K562 (cell line): Measurements from ENCODE around the gene ATP2A1. TPM values are rescaled to one million over a fixed set of nuclear protein-coding genes. Genes with fewer than 3 reads are reported as not detected.

ENCODE experiments used
- ASH1L ChIP-seq: fragments of 450-650 bp; IDR thresholded peaks from 2 replicates; pipeline ENCODE4 v1.6.1; 2018; ENCODE audit warnings: borderline replicate concordance, mild to moderate bottlenecking, low read depth; ENCODE audit not compliant: partially characterized antibody
- CXXC5 ChIP-seq: fragments of 250-450 bp; sonication (Bioruptor Pico); IDR thresholded peaks from 2 replicates; pipeline ENCODE4 v1.8.0; 2022; ENCODE audit warnings: inconsistent platforms, mild to moderate bottlenecking, moderate library complexity
- E2F1 ChIP-seq: sonication (generic); formaldehyde crosslinking; IDR thresholded peaks from 2 replicates; pipeline ENCODE4 v1.8.1; 2023; ENCODE audit warnings: mild to moderate bottlenecking, missing genetic modification reagents, moderate library complexity
- HCFC1 ChIP-seq: IDR thresholded peaks from 2 replicates; pipeline ENCODE4 v1.6.1; 2012; ENCODE audit warnings: low read depth, low read length, improper control_type of control experiment
- HDGF ChIP-seq: fragments of 450-650 bp; IDR thresholded peaks from 2 replicates; pipeline ENCODE4 v1.6.1; 2016
- ILF3 ChIP-seq: fragments of 450-650 bp; IDR thresholded peaks from 2 replicates; pipeline ENCODE4 v1.6.1; 2018; ENCODE audit warnings: antibody characterized with exemption, mild to moderate bottlenecking, moderate library complexity, borderline replicate concordance
- KDM2B ChIP-seq: fragments of 250-450 bp; sonication (Bioruptor Pico); IDR thresholded peaks from 2 replicates; pipeline ENCODE4 v1.8.0; 2021; ENCODE audit warnings: mild to moderate bottlenecking, moderate library complexity
- LCOR ChIP-seq: sonication (generic); formaldehyde crosslinking; IDR thresholded peaks from 2 replicates; pipeline ENCODE4 v1.8.0; 2022; ENCODE audit warnings: mild to moderate bottlenecking, missing genetic modification reagents
- MYNN ChIP-seq, 2 experiments: sonication (generic); formaldehyde crosslinking in 1 of 2; IDR thresholded peaks; 2 replicates each; pipeline versions ENCODE4 v1.5.0 to v1.6.1; 2016 to 2020; ENCODE audit warnings: antibody characterized with exemption in 1 of 2, missing genetic modification reagents in 1 of 2
- SRSF7 ChIP-seq: fragments of 200-400 bp; formaldehyde crosslinking; optimal IDR thresholded peaks from 2 replicates; pipeline ENCODE3; 2017; ENCODE audit warnings: mild to moderate bottlenecking, low read depth, low read length
- TEAD4 ChIP-seq, 2 experiments: sonication (generic) in 1 of 2; formaldehyde crosslinking in 1 of 2; IDR thresholded peaks; 2 replicates each; pipeline versions ENCODE4 v1.6.1 to v1.8.0; 2012 to 2022; ENCODE audit warnings: borderline replicate concordance in 1 of 2, inconsistent platforms in 1 of 2, low read length in 1 of 2, mild to moderate bottlenecking in 1 of 2, missing genetic modification reagents in 1 of 2
- USF1 ChIP-seq: sonication (generic); formaldehyde crosslinking; IDR thresholded peaks from 2 replicates; pipeline ENCODE4 v1.9.0; 2022; ENCODE audit warnings: mild to moderate bottlenecking, missing genetic modification reagents
- ZNF224 ChIP-seq: sonication (generic); formaldehyde crosslinking; IDR thresholded peaks from 2 replicates; pipeline ENCODE4 v1.8.0; 2022; ENCODE audit warnings: mild to moderate bottlenecking, missing genetic modification reagents
- ZNF324 ChIP-seq: fragments of 250-450 bp; sonication (Bioruptor Pico); IDR thresholded peaks from 2 replicates; pipeline ENCODE4 v1.4.0; 2020; ENCODE audit warnings: mild to moderate bottlenecking
- polyA plus RNA-seq, 8 experiments: library from polyadenylated mRNA; depleted of rRNA in 4 of 8; stranded (reverse) in 5 of 8; unstranded in 3 of 8; fragments of >200 nt; fragmentation: Nextera tagmentation in 2 of 8; fragmentation: Illumina TruSeq in 1 of 8; extraction: Ambion mirVana in 2 of 8; extraction: Trizol in 1 of 8; gene quantifications; 2 replicates each; pipeline versions ENCODE4 v1.2.1 to v1.2.3, GENCODE V29; 2011 to 2014; ENCODE audit warnings: inconsistent platforms in 1 of 8, missing spikeins in 1 of 8
- total RNA-seq, 7 experiments: library from RNA; depleted of rRNA in 6 of 7; stranded (reverse); fragments of >200 nt in 6 of 7; fragmentation: Illumina TruSeq in 2 of 7; extraction: Trizol in 2 of 7; gene quantifications; 2 replicates each; pipeline versions ENCODE4 v1.2.1 to v1.2.3, GENCODE V29; 2011 to 2021; ENCODE audit warnings: low replicate concordance in 1 of 7
- TF ChIP-seq, protein P1 (sequence below): fragments of 450-650 bp; IDR thresholded peaks from 2 replicates; pipeline ENCODE4 v1.6.1; 2014; ENCODE audit warnings: low read depth, mild to moderate bottlenecking, moderate library complexity, borderline replicate concordance
- TF ChIP-seq, protein P2 (sequence below): sonication (generic); formaldehyde crosslinking; IDR thresholded peaks from 2 replicates; pipeline ENCODE4 v1.8.0; 2022; ENCODE audit warnings: mild to moderate bottlenecking, missing genetic modification reagents
- TF ChIP-seq, protein P3 (sequence below), 2 experiments: fragments of 450-650 bp in 1 of 2; sonication (generic) in 1 of 2; formaldehyde crosslinking; conservative IDR thresholded peaks; 2 replicates each; pipeline versions ENCODE4 v1.4.0 to v1.8.1; 2020 to 2022; ENCODE audit warnings: mild to moderate bottlenecking in 1 of 2, missing genetic modification reagents in 1 of 2

The ATP2A1 gene
- total and polyA plus RNA-seq, 9 of the 15 experiments (the other 6 are each of a cell fraction or from before 2014, with no cell fraction given): 0.25 to 2.6 (median 0.65) TPM

DNA sequence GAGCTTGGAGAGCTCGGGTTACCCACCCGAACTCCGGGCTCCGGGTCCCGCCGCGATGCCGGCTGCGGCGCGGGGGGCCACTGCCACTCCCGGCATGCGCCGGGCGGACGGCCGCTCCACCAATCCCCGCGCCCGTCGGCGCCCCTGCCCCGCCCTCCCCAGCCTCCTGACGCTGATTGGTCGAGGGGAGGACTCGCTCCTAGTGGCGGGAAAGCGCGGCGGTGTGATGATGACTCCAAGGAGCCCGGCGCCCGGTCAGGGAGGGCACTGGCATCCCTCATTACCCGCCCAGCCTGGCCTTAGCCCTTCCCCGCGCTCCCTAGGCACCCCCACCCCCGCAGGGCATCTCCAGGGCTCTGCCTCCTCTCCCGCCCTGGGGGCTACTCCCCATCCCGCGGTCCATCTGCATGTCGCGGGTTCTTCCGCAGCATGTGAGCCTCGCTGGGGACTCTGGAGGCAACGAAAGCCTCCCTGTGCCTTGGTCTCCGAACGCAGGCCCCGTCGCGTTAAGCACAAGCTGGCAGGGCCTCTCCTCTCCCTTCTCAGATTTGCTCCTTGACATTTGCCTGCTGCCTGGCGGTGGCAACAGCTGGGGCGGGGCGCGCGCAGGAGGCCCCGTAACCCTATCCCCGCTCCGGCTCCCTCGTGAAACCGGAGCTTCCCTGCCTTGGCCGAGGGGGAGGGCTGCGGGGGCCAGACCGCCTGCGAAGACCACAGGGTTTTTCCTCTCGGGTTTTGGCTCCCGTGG is 1.7 kb downstream of the ATP2A1 start (continued):
- TF ChIP-seq TEAD4 (IDR thresholded peaks at IDR 0.05; ENCODE audit: low read length) (0 out of 2 replicates have a peak, but pooled peaks have one; percentile 13), TEAD4 (CRISPR knock-in tag; IDR thresholded peaks at IDR 0.05; ENCODE audit: borderline replicate concordance) (peak; percentile 86), SRSF7 (no peak), E2F1 (CRISPR knock-in tag) (peak; percentile 74; the same call in 1 of the 2 replicates), CXXC5 (CRISPR knock-in tag) (peak; percentile 76), ZNF324 (CRISPR knock-in tag) (no peak), ASH1L (peak; percentile 52), USF1 (CRISPR knock-in tag) (peak; percentile 59), HDGF (no peak), KDM2B (CRISPR knock-in tag) (0 out of 2 replicates have a peak, but pooled peaks have one; percentile 14), HCFC1 (peak; percentile 6; the same call in 1 of the 2 replicates), ILF3 (0 out of 2 replicates have a peak, but pooled peaks have one; percentile 31), LCOR (CRISPR knock-in tag) (peak; percentile 91), ZNF224 (CRISPR knock-in tag) (peak; percentile 86), MYNN (IDR thresholded peaks at IDR 0.05) (0 out of 2 replicates have a peak, but pooled peaks have one; percentile 51), MYNN (CRISPR knock-in tag; IDR thresholded peaks at IDR 0.05) (no peak)
- TF ChIP-seq, protein P1, sequence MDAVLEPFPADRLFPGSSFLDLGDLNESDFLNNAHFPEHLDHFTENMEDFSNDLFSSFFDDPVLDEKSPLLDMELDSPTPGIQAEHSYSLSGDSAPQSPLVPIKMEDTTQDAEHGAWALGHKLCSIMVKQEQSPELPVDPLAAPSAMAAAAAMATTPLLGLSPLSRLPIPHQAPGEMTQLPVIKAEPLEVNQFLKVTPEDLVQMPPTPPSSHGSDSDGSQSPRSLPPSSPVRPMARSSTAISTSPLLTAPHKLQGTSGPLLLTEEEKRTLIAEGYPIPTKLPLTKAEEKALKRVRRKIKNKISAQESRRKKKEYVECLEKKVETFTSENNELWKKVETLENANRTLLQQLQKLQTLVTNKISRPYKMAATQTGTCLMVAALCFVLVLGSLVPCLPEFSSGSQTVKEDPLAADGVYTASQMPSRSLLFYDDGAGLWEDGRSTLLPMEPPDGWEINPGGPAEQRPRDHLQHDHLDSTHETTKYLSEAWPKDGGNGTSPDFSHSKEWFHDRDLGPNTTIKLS: peak; percentile 63; the same call in 1 of the 2 replicates
- TF ChIP-seq, protein P2, sequence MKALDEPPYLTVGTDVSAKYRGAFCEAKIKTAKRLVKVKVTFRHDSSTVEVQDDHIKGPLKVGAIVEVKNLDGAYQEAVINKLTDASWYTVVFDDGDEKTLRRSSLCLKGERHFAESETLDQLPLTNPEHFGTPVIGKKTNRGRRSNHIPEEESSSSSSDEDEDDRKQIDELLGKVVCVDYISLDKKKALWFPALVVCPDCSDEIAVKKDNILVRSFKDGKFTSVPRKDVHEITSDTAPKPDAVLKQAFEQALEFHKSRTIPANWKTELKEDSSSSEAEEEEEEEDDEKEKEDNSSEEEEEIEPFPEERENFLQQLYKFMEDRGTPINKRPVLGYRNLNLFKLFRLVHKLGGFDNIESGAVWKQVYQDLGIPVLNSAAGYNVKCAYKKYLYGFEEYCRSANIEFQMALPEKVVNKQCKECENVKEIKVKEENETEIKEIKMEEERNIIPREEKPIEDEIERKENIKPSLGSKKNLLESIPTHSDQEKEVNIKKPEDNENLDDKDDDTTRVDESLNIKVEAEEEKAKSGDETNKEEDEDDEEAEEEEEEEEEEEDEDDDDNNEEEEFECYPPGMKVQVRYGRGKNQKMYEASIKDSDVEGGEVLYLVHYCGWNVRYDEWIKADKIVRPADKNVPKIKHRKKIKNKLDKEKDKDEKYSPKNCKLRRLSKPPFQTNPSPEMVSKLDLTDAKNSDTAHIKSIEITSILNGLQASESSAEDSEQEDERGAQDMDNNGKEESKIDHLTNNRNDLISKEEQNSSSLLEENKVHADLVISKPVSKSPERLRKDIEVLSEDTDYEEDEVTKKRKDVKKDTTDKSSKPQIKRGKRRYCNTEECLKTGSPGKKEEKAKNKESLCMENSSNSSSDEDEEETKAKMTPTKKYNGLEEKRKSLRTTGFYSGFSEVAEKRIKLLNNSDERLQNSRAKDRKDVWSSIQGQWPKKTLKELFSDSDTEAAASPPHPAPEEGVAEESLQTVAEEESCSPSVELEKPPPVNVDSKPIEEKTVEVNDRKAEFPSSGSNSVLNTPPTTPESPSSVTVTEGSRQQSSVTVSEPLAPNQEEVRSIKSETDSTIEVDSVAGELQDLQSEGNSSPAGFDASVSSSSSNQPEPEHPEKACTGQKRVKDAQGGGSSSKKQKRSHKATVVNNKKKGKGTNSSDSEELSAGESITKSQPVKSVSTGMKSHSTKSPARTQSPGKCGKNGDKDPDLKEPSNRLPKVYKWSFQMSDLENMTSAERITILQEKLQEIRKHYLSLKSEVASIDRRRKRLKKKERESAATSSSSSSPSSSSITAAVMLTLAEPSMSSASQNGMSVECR: peak; percentile 84
- TF ChIP-seq, protein P3, sequence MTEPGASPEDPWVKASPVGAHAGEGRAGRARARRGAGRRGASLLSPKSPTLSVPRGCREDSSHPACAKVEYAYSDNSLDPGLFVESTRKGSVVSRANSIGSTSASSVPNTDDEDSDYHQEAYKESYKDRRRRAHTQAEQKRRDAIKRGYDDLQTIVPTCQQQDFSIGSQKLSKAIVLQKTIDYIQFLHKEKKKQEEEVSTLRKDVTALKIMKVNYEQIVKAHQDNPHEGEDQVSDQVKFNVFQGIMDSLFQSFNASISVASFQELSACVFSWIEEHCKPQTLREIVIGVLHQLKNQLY (CRISPR knock-in tag; conservative IDR thresholded peaks at IDR 0.05): peak in 1 of 2 experiments; percentile 95; a peak in 2 of 4 replicates
